Tibial nerve (tissue), 4 donors: Measurements from ENCODE around the gene C4orf36. TPM values are rescaled to one million over a fixed set of nuclear protein-coding genes. Genes with fewer than 3 reads are reported as not detected.
A peak's percentile ranks its signal among the peaks of the same experiment; 100 is the strongest.
"Not testable (repeated sequence)": the region's sequence is repeated elsewhere in the genome, so short reads cannot be mapped to it uniquely, and the experiment has no call there.

ENCODE experiments used
- DNase-seq, 2 donors: peaks; one replicate each; pipeline ENCODE4 v3.0.0-alpha.2; 2019; ENCODE audit warnings: low spot score in 2 of 2
- H3K27ac ChIP-seq, 4 donors: fragments of 200-600 bp; sonication (generic) in 3 of 4; one replicate each; pipeline ENCODE4 v1.5.1; 2017 to 2019; ENCODE audit warnings: mild to moderate bottlenecking in 1 of 4
- H3K27me3 ChIP-seq, 2 donors: fragments of 200-600 bp; sonication (generic) in 1 of 2; one replicate each; pipeline versions ENCODE4 v1.5.1 to v1.6.0; 2017 to 2019
- H3K36me3 ChIP-seq, 3 donors: fragments of 200-600 bp; sonication (generic); one replicate each; pipeline ENCODE4 v1.5.1; 2018 to 2019
- H3K4me1 ChIP-seq, 4 donors: fragments of 200-600 bp; sonication (generic) in 3 of 4; one replicate each; pipeline ENCODE4 v1.5.1; 2017 to 2019
- H3K4me3 ChIP-seq, 4 donors: fragments of 200-600 bp; sonication (generic) in 3 of 4; one replicate each; pipeline ENCODE4 v1.5.1; 2017 to 2019; ENCODE audit warnings: mild to moderate bottlenecking in 1 of 4, moderate library complexity in 1 of 4
- H3K9me3 ChIP-seq, 4 donors: fragments of 200-600 bp; sonication (generic) in 3 of 4; one replicate each; pipeline ENCODE4 v1.5.1; 2017 to 2019
- EP300 ChIP-seq, 2 donors: sonication (generic); formaldehyde crosslinking; IDR thresholded peaks; one replicate each; pipeline ENCODE4 v1.6.1; 2017; ENCODE audit warnings: antibody characterized with exemption in 2 of 2, mild to moderate bottlenecking in 1 of 2
- POLR2A ChIP-seq, 2 donors: fragments of 450-650 bp; IDR thresholded peaks; one replicate each; pipeline ENCODE4 v1.6.1; 2017; ENCODE audit warnings: antibody characterized with exemption in 2 of 2, mild to moderate bottlenecking in 2 of 2, moderate library complexity in 2 of 2
- WGBS, 2 donors: methylation state at CpG; one replicate each; pipeline ENCODE4 v1.1.5; 2018; 5-methylcytosine and 5-hydroxymethylcytosine counted together
- total RNA-seq, 4 donors: library from RNA; depleted of rRNA; stranded (reverse); fragments of >200 nt; gene quantifications; one replicate each; pipeline ENCODE4 v1.1.0, GENCODE V29; 2016
- TF ChIP-seq, protein P1 (sequence below), 5 experiments: fragments of 200-600 bp in 3 of 5; fragments of 450-650 bp in 2 of 5; sonication (generic) in 3 of 5; IDR thresholded peaks; one replicate each; pipeline ENCODE4 v1.5.1; 2016 to 2019; ENCODE audit warnings: antibody characterized with exemption in 5 of 5, mild to moderate bottlenecking in 3 of 5, moderate library complexity in 2 of 5

The C4orf36 gene
- total RNA-seq, 4 donors from 2014 or later: 0.66 to 5.3 (median 3.4) TPM

DNA sequence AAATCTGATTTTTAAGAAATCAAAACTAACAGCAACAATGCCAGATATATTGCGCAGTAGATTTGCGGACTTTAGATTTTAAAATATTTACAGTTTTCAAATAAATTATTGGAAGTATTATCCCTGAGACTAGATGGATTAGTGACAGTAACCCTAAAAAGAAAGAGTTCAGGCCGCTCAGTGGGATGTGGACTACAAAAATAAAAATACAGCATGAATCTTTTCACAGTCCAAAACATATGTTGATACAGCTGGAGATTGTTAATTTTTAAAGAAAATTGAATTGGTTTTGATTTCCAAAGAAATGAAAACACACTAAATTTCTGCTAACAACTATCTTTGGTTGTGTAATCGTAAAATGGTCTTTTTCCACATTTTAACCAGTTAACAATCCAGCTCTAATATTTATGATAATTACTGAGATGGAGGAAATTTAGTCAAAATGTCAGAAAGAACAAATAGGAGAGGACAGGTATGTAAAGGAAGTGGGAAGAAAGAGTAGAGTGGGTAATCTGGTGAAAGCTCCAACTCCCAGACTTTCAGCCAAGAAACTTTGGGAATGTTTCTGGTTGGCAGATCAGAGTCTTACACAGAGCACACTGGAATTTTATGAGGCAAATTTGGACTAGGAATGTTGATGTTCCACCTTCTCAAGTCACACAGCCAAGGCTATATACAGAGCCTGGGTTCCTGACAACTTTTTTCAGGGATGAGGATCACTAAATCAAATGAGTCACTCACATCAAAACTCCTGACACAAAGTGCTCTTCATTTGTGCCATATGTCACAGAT lies 15.1 kb downstream of the C4orf36 start:
- no peak overlapping the region for H3K4me3 ChIP-seq
- DNase-seq: no peak
- TF ChIP-seq POLR2A (IDR thresholded peaks at IDR 0.05) (no peak), EP300 (IDR thresholded peaks at IDR 0.05) (no peak)
- TF ChIP-seq, protein P1, sequence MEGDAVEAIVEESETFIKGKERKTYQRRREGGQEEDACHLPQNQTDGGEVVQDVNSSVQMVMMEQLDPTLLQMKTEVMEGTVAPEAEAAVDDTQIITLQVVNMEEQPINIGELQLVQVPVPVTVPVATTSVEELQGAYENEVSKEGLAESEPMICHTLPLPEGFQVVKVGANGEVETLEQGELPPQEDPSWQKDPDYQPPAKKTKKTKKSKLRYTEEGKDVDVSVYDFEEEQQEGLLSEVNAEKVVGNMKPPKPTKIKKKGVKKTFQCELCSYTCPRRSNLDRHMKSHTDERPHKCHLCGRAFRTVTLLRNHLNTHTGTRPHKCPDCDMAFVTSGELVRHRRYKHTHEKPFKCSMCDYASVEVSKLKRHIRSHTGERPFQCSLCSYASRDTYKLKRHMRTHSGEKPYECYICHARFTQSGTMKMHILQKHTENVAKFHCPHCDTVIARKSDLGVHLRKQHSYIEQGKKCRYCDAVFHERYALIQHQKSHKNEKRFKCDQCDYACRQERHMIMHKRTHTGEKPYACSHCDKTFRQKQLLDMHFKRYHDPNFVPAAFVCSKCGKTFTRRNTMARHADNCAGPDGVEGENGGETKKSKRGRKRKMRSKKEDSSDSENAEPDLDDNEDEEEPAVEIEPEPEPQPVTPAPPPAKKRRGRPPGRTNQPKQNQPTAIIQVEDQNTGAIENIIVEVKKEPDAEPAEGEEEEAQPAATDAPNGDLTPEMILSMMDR (IDR thresholded peaks at IDR 0.05): no peak
- no peaks in the 10 kb centered on the region for H3K36me3 ChIP-seq
- peaks cover 0 to 11% (median 0%) of the 10 kb centered on the region in 4 donors for H3K4me1 ChIP-seq
- peaks cover 0 to 31% (median 8%) of the 10 kb centered on the region in 4 donors for H3K9me3 ChIP-seq
- no peaks in the 10 kb centered on the region for H3K27me3 ChIP-seq
- WGBS, 2 donors: 58 to 64% methylated on average over 4 of the region's 4 CpGs
- H3K27ac ChIP-seq: peak overlapping the region in 2 of 4 donors; percentile 21 to 67

GRCh38 chr4:86875436-86875835 lies 16.8 kb downstream of the C4orf36 start:
- Histone ChIP-seq H3K9me3 (peaks cover 0 to 25% (median 8%) of the 10 kb centered on the region in 4 donors), H3K4me1 (peaks cover 0 to 11% (median 0%) of the 10 kb centered on the region in 4 donors)
- not testable (repeated sequence) for DNase-seq, H3K36me3 ChIP-seq, H3K4me3 ChIP-seq, H3K27ac ChIP-seq, H3K27me3 ChIP-seq
- 75 to 84% methylated on average over 4 of the region's 4 CpGs for WGBS, 2 donors

DNA sequence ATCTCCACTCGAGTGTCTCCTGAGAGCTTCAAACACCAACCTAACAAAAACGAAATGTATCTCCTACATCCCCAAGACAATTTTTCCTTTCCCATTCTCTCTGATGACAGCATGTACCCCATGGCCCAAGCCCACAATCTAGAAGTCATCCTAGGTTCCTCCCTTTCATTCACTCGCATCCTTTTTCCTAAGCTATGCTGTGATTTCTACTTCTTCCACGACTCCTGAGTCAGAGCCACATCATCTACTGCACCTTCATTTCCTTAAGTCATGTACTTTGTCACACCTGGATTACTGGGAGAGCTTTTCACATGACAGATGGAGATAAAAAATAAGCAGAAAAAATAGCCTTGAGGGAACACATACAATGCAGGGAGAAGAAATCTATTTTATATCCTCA lies 20.1 kb downstream of the C4orf36 start:
- no peak overlapping the region for H3K4me3 ChIP-seq
- TF ChIP-seq, protein P1 (IDR thresholded peaks at IDR 0.05): no peak
- TF ChIP-seq POLR2A (IDR thresholded peaks at IDR 0.05) (no peak), EP300 (IDR thresholded peaks at IDR 0.05) (no peak)

GRCh38 chr4:86870442-86871069 lies 21.7 kb downstream of the C4orf36 start:
- 78 to 82% methylated on average over 9 of the region's 9 CpGs for WGBS, 2 donors

More for the DNA sequence above, 20.1 kb downstream of the C4orf36 start:
- peaks cover 0 to 2% (median 0%) of the 10 kb centered on the region in 4 donors for H3K4me1 ChIP-seq
- no peaks in the 10 kb centered on the region for H3K36me3 ChIP-seq
- WGBS, 2 donors: 61 to 67% methylated on average over 4 of the region's 4 CpGs
- H3K9me3 ChIP-seq: peaks cover 0 to 2% (median 0%) of the 10 kb centered on the region in 4 donors
- no peak for DNase-seq
- H3K27me3 ChIP-seq: no peaks in the 10 kb centered on the region
- no peak overlapping the region for H3K27ac ChIP-seq

GRCh38 chr4:86857341-86858052 lies 34.7 kb downstream of the C4orf36 start:
- no peak overlapping the region for H3K4me3 ChIP-seq
- DNase-seq: no peak
- no peaks in the 10 kb centered on the region for H3K27me3 ChIP-seq
- 75 to 84% methylated on average over 8 of the region's 8 CpGs for WGBS, 2 donors
- no peak overlapping the region for H3K27ac ChIP-seq
- no peaks in the 10 kb centered on the region for H3K9me3 ChIP-seq
- H3K36me3 ChIP-seq: no peaks in the 10 kb centered on the region
- TF ChIP-seq, protein P1 (IDR thresholded peaks at IDR 0.05): no peak
- TF ChIP-seq POLR2A (IDR thresholded peaks at IDR 0.05) (no peak), EP300 (IDR thresholded peaks at IDR 0.05) (no peak)
- H3K4me1 ChIP-seq: peaks cover 0 to 5% (median 0%) of the 10 kb centered on the region in 4 donors

More at GRCh38 chr4:86870442-86871069, 21.7 kb downstream of the C4orf36 start:
- Histone ChIP-seq H3K27ac (no peak overlapping the region), H3K27me3 (no peaks in the 10 kb centered on the region), H3K4me3 (no peak overlapping the region), H3K36me3 (no peaks in the 10 kb centered on the region), H3K9me3 (peaks cover 0 to 2% (median 0%) of the 10 kb centered on the region in 4 donors), H3K4me1 (no peaks in the 10 kb centered on the region)
- no peak for DNase-seq
- TF ChIP-seq POLR2A (IDR thresholded peaks at IDR 0.05): no peak
- TF ChIP-seq, protein P1 (IDR thresholded peaks at IDR 0.05): no peak
- no peak for TF ChIP-seq EP300 (IDR thresholded peaks at IDR 0.05)
